HepG2 (cell line): ENCODE data around the gene TMIGD2. TPM values are rescaled to one million over a fixed set of nuclear protein-coding genes. Genes with fewer than 3 reads are reported as not detected.
A peak's percentile ranks its signal among the peaks of the same experiment; 100 is the strongest.

Source experiments
- AGO2 ChIP-seq: fragments of 200-400 bp; formaldehyde crosslinking; optimal IDR thresholded peaks from 2 replicates; pipeline ENCODE3; 2017; ENCODE audit warnings: mild to moderate bottlenecking, low read depth, low read length, moderate library complexity
- GATAD2A ChIP-seq: IDR thresholded peaks from 2 replicates; pipeline ENCODE4 v1.6.1; 2016
- HDAC2 ChIP-seq: sonication (generic); formaldehyde crosslinking; IDR thresholded peaks from 2 replicates; pipeline ENCODE4 v1.4.0; 2020; ENCODE audit warnings: missing genetic modification reagents
- KLF15 ChIP-seq: sonication (generic); formaldehyde crosslinking; IDR thresholded peaks from 2 replicates; pipeline ENCODE4 v1.8.1; 2023; ENCODE audit warnings: borderline replicate concordance, mild to moderate bottlenecking, inconsistent platforms, missing genetic modification reagents, mixed read lengths
- MAZ ChIP-seq, 2 experiments: sonication (generic) in 1 of 2; formaldehyde crosslinking in 1 of 2; IDR thresholded peaks; 2 replicates each; pipeline versions ENCODE4 v1.5.0 to v1.6.1; 2012 to 2020; ENCODE audit warnings: low read depth in 2 of 2, mild to moderate bottlenecking in 2 of 2, borderline replicate concordance in 1 of 2, improper control_type of control experiment in 1 of 2, low read length in 1 of 2, missing genetic modification reagents in 1 of 2, moderate library complexity in 1 of 2
- MIER2 ChIP-seq: IDR thresholded peaks from 2 replicates; pipeline ENCODE4 v1.6.1; 2016; ENCODE audit warnings: missing biosample characterization, missing genetic modification reagents
- PCBP1 ChIP-seq: fragments of 200-400 bp; formaldehyde crosslinking; IDR thresholded peaks from 2 replicates; pipeline ENCODE4 v1.6.1; 2017; ENCODE audit warnings: mild to moderate bottlenecking, low read depth, low read length, borderline replicate concordance
- SAFB2 ChIP-seq: sonication (generic); formaldehyde crosslinking; IDR thresholded peaks from 2 replicates; pipeline ENCODE4 v1.5.1; 2020; ENCODE audit warnings: missing genetic modification reagents, low read depth, mild to moderate bottlenecking, borderline replicate concordance
- TOE1 ChIP-seq: sonication (generic); formaldehyde crosslinking; IDR thresholded peaks from 2 replicates; pipeline ENCODE4 v1.4.0; 2020; ENCODE audit warnings: mild to moderate bottlenecking, missing genetic modification reagents
- ZIK1 ChIP-seq: sonication (generic); formaldehyde crosslinking; IDR thresholded peaks from 2 replicates; pipeline ENCODE4 v1.5.0; 2020; ENCODE audit warnings: mild to moderate bottlenecking, low read depth, missing genetic modification reagents, borderline replicate concordance
- ZNF101 ChIP-seq: sonication (generic); formaldehyde crosslinking; IDR thresholded peaks from 2 replicates; pipeline ENCODE4 v1.4.0; 2020; ENCODE audit warnings: mild to moderate bottlenecking, low read depth, missing genetic modification reagents, borderline replicate concordance
- ZNF224 ChIP-seq: sonication (generic); formaldehyde crosslinking; IDR thresholded peaks from 2 replicates; pipeline ENCODE4 v1.5.0; 2020; ENCODE audit warnings: mild to moderate bottlenecking, missing genetic modification reagents
- ZNF274 ChIP-seq: sonication (generic); formaldehyde crosslinking; IDR thresholded peaks from 2 replicates; pipeline ENCODE4 v1.5.1; 2020; ENCODE audit warnings: mild to moderate bottlenecking, missing genetic modification reagents
- ZNF331 ChIP-seq: sonication (generic); formaldehyde crosslinking; IDR thresholded peaks from 2 replicates; pipeline ENCODE4 v1.4.0; 2020; ENCODE audit warnings: missing genetic modification reagents
- ZNF569 ChIP-seq: sonication (generic); formaldehyde crosslinking; IDR thresholded peaks from 2 replicates; pipeline ENCODE4 v1.5.0; 2020; ENCODE audit warnings: mild to moderate bottlenecking, missing genetic modification reagents, moderate library complexity, borderline replicate concordance
- ZNF776 ChIP-seq: sonication (generic); formaldehyde crosslinking; IDR thresholded peaks from 2 replicates; pipeline ENCODE4 v1.4.0; 2020; ENCODE audit warnings: mild to moderate bottlenecking, missing genetic modification reagents
- polyA plus RNA-seq, 8 experiments: library from polyadenylated mRNA; depleted of rRNA in 3 of 8; stranded (reverse) in 7 of 8; unstranded in 1 of 8; fragments of >200 nt; fragmentation: Illumina TruSeq in 4 of 8; extraction: Trizol in 4 of 8; gene quantifications; 2 replicates each; pipeline versions ENCODE4 v1.2.1 to v1.2.3, GENCODE V29; 2011 to 2016; ENCODE audit warnings: low read depth in 4 of 8, missing spikeins in 1 of 8, mixed read lengths in 1 of 8; ENCODE audit not compliant: insufficient read depth in 1 of 8
- total RNA-seq, 5 experiments: library from RNA; depleted of rRNA; stranded (reverse); fragments of >200 nt; fragmentation: Illumina TruSeq; extraction: Trizol; gene quantifications; 2 replicates each; pipeline ENCODE4 v1.2.3, GENCODE V29; 2016; ENCODE audit warnings: low read depth in 1 of 5
- TF ChIP-seq, protein P1 (sequence below): sonication (generic); formaldehyde crosslinking; IDR thresholded peaks from 2 replicates; pipeline ENCODE4 v1.5.1; 2020; ENCODE audit warnings: mild to moderate bottlenecking, missing genetic modification reagents, moderate library complexity
- TF ChIP-seq, protein P2 (sequence below): sonication (generic); formaldehyde crosslinking; IDR thresholded peaks from 2 replicates; pipeline ENCODE4 v1.8.0; 2022; ENCODE audit warnings: mild to moderate bottlenecking, missing genetic modification reagents, borderline replicate concordance
- TF ChIP-seq, protein P3 (sequence below): fragments of 450-650 bp; IDR thresholded peaks from 2 replicates; pipeline ENCODE4 v1.6.1; 2016
- TF ChIP-seq, protein P4 (sequence below): sonication (generic); formaldehyde crosslinking; IDR thresholded peaks from 2 replicates; pipeline ENCODE4 v1.8.1; 2023; ENCODE audit warnings: mild to moderate bottlenecking, inconsistent platforms, moderate library complexity, missing genetic modification reagents, borderline replicate concordance

TMIGD2 gene
- total and polyA plus RNA-seq, 2 of the 13 experiments (the other 11 are each of a cell fraction or from before 2014, with no cell fraction given): 0.11 to 1.0 TPM

GRCh38 chr19:4267101-4267900 is 34.9 kb downstream of the TMIGD2 start (continued):
- TF ChIP-seq, protein P1, sequence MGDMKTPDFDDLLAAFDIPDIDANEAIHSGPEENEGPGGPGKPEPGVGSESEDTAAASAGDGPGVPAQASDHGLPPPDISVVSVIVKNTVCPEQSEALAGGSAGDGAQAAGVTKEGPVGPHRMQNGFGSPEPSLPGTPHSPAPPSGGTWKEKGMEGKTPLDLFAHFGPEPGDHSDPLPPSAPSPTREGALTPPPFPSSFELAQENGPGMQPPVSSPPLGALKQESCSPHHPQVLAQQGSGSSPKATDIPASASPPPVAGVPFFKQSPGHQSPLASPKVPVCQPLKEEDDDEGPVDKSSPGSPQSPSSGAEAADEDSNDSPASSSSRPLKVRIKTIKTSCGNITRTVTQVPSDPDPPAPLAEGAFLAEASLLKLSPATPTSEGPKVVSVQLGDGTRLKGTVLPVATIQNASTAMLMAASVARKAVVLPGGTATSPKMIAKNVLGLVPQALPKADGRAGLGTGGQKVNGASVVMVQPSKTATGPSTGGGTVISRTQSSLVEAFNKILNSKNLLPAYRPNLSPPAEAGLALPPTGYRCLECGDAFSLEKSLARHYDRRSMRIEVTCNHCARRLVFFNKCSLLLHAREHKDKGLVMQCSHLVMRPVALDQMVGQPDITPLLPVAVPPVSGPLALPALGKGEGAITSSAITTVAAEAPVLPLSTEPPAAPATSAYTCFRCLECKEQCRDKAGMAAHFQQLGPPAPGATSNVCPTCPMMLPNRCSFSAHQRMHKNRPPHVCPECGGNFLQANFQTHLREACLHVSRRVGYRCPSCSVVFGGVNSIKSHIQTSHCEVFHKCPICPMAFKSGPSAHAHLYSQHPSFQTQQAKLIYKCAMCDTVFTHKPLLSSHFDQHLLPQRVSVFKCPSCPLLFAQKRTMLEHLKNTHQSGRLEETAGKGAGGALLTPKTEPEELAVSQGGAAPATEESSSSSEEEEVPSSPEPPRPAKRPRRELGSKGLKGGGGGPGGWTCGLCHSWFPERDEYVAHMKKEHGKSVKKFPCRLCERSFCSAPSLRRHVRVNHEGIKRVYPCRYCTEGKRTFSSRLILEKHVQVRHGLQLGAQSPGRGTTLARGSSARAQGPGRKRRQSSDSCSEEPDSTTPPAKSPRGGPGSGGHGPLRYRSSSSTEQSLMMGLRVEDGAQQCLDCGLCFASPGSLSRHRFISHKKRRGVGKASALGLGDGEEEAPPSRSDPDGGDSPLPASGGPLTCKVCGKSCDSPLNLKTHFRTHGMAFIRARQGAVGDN (CRISPR knock-in tag): peak; percentile 17; the same call in 1 of the 2 replicates
- TF ChIP-seq ZIK1 (CRISPR knock-in tag) (no peak), ZNF776 (no peak), AGO2 (peak; percentile 62), MIER2 (CRISPR knock-in tag) (no peak), TOE1 (no peak), ZNF569 (CRISPR knock-in tag) (no peak), ZNF101 (CRISPR knock-in tag) (no peak), ZNF331 (CRISPR knock-in tag) (0 out of 2 replicates have a peak, but pooled peaks have one; percentile 11), GATAD2A (CRISPR knock-in tag) (no peak), HDAC2 (CRISPR knock-in tag) (no peak), KLF15 (CRISPR knock-in tag) (no peak), SAFB2 (CRISPR knock-in tag) (no peak), ZNF274 (CRISPR knock-in tag) (no peak; the same call in 1 of the 2 replicates), MAZ (IDR thresholded peaks at IDR 0.05; ENCODE audit: borderline replicate concordance, low read depth, low read length) (peak; percentile 34; the same call in 1 of the 2 replicates), MAZ (CRISPR knock-in tag; IDR thresholded peaks at IDR 0.05; ENCODE audit: low read depth) (no peak), ZNF224 (CRISPR knock-in tag) (no peak), PCBP1 (no peak)
- TF ChIP-seq, protein P2, sequence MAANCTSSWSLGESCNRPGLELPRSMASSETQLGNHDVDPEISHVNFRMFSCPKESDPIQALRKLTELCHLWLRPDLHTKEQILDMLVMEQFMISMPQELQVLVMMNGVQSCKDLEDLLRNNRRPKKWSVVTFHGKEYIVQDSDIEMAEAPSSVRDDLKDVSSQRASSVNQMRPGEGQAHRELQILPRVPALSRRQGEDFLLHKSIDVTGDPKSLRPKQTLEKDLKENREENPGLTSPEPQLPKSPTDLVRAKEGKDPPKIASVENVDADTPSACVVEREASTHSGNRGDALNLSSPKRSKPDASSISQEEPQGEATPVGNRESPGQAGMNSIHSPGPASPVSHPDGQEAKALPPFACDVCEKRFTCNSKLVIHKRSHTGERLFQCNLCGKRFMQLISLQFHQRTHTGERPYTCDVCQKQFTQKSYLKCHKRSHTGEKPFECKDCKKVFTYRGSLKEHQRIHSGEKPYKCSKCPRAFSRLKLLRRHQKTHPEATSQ: no peak
- TF ChIP-seq, protein P3, sequence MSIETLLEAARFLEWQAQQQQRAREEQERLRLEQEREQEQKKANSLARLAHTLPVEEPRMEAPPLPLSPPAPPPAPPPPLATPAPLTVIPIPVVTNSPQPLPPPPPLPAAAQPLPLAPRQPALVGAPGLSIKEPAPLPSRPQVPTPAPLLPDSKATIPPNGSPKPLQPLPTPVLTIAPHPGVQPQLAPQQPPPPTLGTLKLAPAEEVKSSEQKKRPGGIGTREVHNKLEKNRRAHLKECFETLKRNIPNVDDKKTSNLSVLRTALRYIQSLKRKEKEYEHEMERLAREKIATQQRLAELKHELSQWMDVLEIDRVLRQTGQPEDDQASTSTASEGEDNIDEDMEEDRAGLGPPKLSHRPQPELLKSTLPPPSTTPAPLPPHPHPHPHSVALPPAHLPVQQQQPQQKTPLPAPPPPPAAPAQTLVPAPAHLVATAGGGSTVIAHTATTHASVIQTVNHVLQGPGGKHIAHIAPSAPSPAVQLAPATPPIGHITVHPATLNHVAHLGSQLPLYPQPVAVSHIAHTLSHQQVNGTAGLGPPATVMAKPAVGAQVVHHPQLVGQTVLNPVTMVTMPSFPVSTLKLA: no peak
- TF ChIP-seq, protein P4, sequence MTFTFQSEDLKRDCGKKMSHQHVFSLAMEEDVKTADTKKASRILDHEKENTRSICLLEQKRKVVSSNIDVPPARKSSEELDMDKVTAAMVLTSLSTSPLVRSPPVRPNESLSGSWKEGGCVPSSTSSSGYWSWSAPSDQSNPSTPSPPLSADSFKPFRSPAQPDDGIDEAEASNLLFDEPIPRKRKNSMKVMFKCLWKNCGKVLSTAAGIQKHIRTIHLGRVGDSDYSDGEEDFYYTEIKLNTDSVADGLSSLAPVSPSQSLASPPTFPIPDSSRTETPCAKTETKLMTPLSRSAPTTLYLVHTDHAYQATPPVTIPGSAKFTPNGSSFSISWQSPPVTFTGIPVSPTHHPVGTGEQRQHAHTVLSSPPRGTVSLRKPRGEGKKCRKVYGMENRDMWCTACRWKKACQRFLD: no peak
